Muscle layer of colon (tissue), 2 donors: ENCODE measurements around the gene FRAS1.
A peak's percentile ranks its signal among the peaks of the same experiment; 100 is the strongest.
"Not testable (repeated sequence)": the region's sequence is repeated elsewhere in the genome, so short reads cannot be mapped to it uniquely, and the experiment has no call there.

Source experiments
- H3K27ac ChIP-seq: one replicate; pipeline ENCODE4 v1.7.0; 2013; ENCODE audit warnings: low read depth, mild to moderate bottlenecking, low read length, moderate library complexity
- H3K27me3 ChIP-seq, 2 donors: one replicate each; pipeline ENCODE4 v1.7.0; 2013; ENCODE audit warnings: low read length in 2 of 2, mild to moderate bottlenecking in 2 of 2; ENCODE audit not compliant: insufficient read depth in 2 of 2, control insufficient read depth in 1 of 2
- H3K36me3 ChIP-seq: one replicate; pipeline ENCODE4 v1.7.0; 2013; ENCODE audit warnings: mild to moderate bottlenecking, low read length; ENCODE audit not compliant: insufficient read depth
- H3K4me1 ChIP-seq: one replicate; pipeline ENCODE4 v1.7.0; 2013; ENCODE audit warnings: mild to moderate bottlenecking, low read length; ENCODE audit not compliant: insufficient read depth
- H3K4me3 ChIP-seq, 2 donors: one replicate each; pipeline ENCODE4 v1.7.0; 2013; ENCODE audit warnings: low read length in 2 of 2, low read depth in 1 of 2, mild to moderate bottlenecking in 1 of 2, moderate library complexity in 1 of 2
- H3K9ac ChIP-seq: one replicate; pipeline ENCODE4 v1.7.0; 2013; ENCODE audit warnings: low read length
- H3K9me3 ChIP-seq: one replicate; pipeline ENCODE4 v1.7.0; 2013; ENCODE audit warnings: mild to moderate bottlenecking, low read length
- donor health status: abdominal sarcoma.
- donor health status: Adenocarcinoma of cecum.

The FRAS1 gene

GRCh38 chr4:78057135-78057599, at the start of gene FRAS1:
FRAS1 (plus strand) TSS chr4:78057323; CDS start chr4:78058010, 687 bp downstream.
- H3K4me1 ChIP-seq: peaks cover 7% of the 10 kb centered on the region
- peak within 1 kb of the TSS; percentile 76 to 94 for H3K4me3 ChIP-seq
- peak within 1 kb of the TSS; percentile 53 for H3K9ac ChIP-seq
- H3K27ac ChIP-seq: peak within 1 kb of the TSS; percentile 68
- no peaks in the 10 kb centered on the region for H3K27me3 ChIP-seq
- no peaks in the 10 kb centered on the region for H3K9me3 ChIP-seq
- H3K36me3 ChIP-seq: no peaks in the 10 kb centered on the region

GRCh38 chr4:78011003-78011402, 46.1 kb upstream of the FRAS1 start:
- H3K4me1 ChIP-seq, H3K36me3 ChIP-seq, H3K27me3 ChIP-seq, H3K4me3 ChIP-seq, H3K9ac ChIP-seq, H3K27ac ChIP-seq, H3K9me3 ChIP-seq: not testable (repeated sequence)

GRCh38 chr4:78014889-78015886, 41.9 kb upstream of the FRAS1 start:
- peaks cover 5% of the 10 kb centered on the region for H3K9me3 ChIP-seq
- H3K27me3 ChIP-seq: no peaks in the 10 kb centered on the region
- H3K4me1 ChIP-seq: no peaks in the 10 kb centered on the region
- no peak overlapping the region for H3K27ac ChIP-seq
- no peak overlapping the region for H3K4me3 ChIP-seq
- no peak overlapping the region for H3K9ac ChIP-seq
- H3K36me3 ChIP-seq: no peaks in the 10 kb centered on the region

- H3K9me3 ChIP-seq: no peaks in the 10 kb centered on the region
- H3K27ac ChIP-seq: no peak overlapping the region
- no peak overlapping the region for H3K9ac ChIP-seq
- H3K36me3 ChIP-seq: no peaks in the 10 kb centered on the region
- H3K4me1 ChIP-seq: no peaks in the 10 kb centered on the region
- no peak overlapping the region for H3K4me3 ChIP-seq
- H3K27me3 ChIP-seq: no peaks in the 10 kb centered on the region
These were observed 38.7 kb upstream of the FRAS1 start for GRCh38 chr4:78018271-78019049.

- Histone ChIP-seq H3K36me3 (no peaks in the 10 kb centered on the region), H3K9me3 (no peaks in the 10 kb centered on the region), H3K4me3 (no peak overlapping the region), H3K4me1 (no peaks in the 10 kb centered on the region), H3K9ac (no peak overlapping the region), H3K27ac (no peak overlapping the region), H3K27me3 (no peaks in the 10 kb centered on the region)
These were observed 37.7 kb upstream of the FRAS1 start for GRCh38 chr4:78019414-78019813.

- H3K27me3 ChIP-seq: no peaks in the 10 kb centered on the region
- no peaks in the 10 kb centered on the region for H3K36me3 ChIP-seq
- no peaks in the 10 kb centered on the region for H3K4me1 ChIP-seq
- H3K9ac ChIP-seq: no peak overlapping the region
- no peak overlapping the region for H3K27ac ChIP-seq
- no peak overlapping the region for H3K4me3 ChIP-seq
- no peaks in the 10 kb centered on the region for H3K9me3 ChIP-seq
These were observed 36.4 kb upstream of the FRAS1 start for GRCh38 chr4:78020677-78021076.

- H3K4me1 ChIP-seq: no peaks in the 10 kb centered on the region
- no peaks in the 10 kb centered on the region for H3K27me3 ChIP-seq
- no peaks in the 10 kb centered on the region for H3K9me3 ChIP-seq
- no peak overlapping the region for H3K4me3 ChIP-seq
- no peak overlapping the region for H3K27ac ChIP-seq
- no peak overlapping the region for H3K9ac ChIP-seq
- H3K36me3 ChIP-seq: no peaks in the 10 kb centered on the region
These were observed 34.6 kb upstream of the FRAS1 start for GRCh38 chr4:78022517-78022916.

- Histone ChIP-seq H3K4me1 (no peaks in the 10 kb centered on the region), H3K27ac (no peak overlapping the region), H3K4me3 (no peak overlapping the region), H3K27me3 (no peaks in the 10 kb centered on the region), H3K36me3 (no peaks in the 10 kb centered on the region), H3K9me3 (no peaks in the 10 kb centered on the region), H3K9ac (no peak overlapping the region)
These were observed 33.0 kb upstream of the FRAS1 start for GRCh38 chr4:78024085-78024484.

GRCh38 chr4:78024576-78025091, 32.5 kb upstream of the FRAS1 start:
- no peaks in the 10 kb centered on the region for H3K27me3 ChIP-seq
- no peaks in the 10 kb centered on the region for H3K36me3 ChIP-seq
- no peak overlapping the region for H3K27ac ChIP-seq
- H3K4me3 ChIP-seq: no peak overlapping the region
- no peaks in the 10 kb centered on the region for H3K9me3 ChIP-seq
- no peak overlapping the region for H3K9ac ChIP-seq
- no peaks in the 10 kb centered on the region for H3K4me1 ChIP-seq

GRCh38 chr4:78031417-78031950, 25.6 kb upstream of the FRAS1 start:
- H3K4me3 ChIP-seq: no peak overlapping the region
- H3K36me3 ChIP-seq: no peaks in the 10 kb centered on the region
- H3K27me3 ChIP-seq: no peaks in the 10 kb centered on the region
- H3K9me3 ChIP-seq: no peaks in the 10 kb centered on the region
- no peaks in the 10 kb centered on the region for H3K4me1 ChIP-seq
- no peak overlapping the region for H3K9ac ChIP-seq
- no peak overlapping the region for H3K27ac ChIP-seq

- H3K9me3 ChIP-seq: no peaks in the 10 kb centered on the region
- no peaks in the 10 kb centered on the region for H3K36me3 ChIP-seq
- H3K9ac ChIP-seq: no peak overlapping the region
- no peaks in the 10 kb centered on the region for H3K4me1 ChIP-seq
- H3K27me3 ChIP-seq: no peaks in the 10 kb centered on the region
- H3K27ac ChIP-seq: no peak overlapping the region
- H3K4me3 ChIP-seq: no peak overlapping the region
These were observed 24.7 kb upstream of the FRAS1 start for GRCh38 chr4:78032446-78032845.
